AG04450 (cell line): ENCODE results near the gene FAM237B. TPM values are rescaled to one million over a fixed set of nuclear protein-coding genes. Genes with fewer than 3 reads are reported as not detected.

ENCODE experiments used
- CTCF ChIA-PET: fragments of 300-600, 350-600 bp; formaldehyde crosslinking; extraction: SDS; loops from one replicate; lab custom pipeline; 2022; ENCODE audit warnings: antibody characterized with exemption, inconsistent platforms; lab: Charles Lee
- POLR2A ChIA-PET: fragments of 350-600 bp; formaldehyde crosslinking; extraction: SDS; loops from one replicate; lab custom pipeline; 2021; ENCODE audit warnings: antibody characterized with exemption, inconsistent platforms; lab: Yijun Ruan, JAX
- DNase-seq: peaks from one replicate; pipeline ENCODE4 v3.0.0-alpha.2; 2011; ENCODE audit warnings: low read depth, low spot score
- H3K27ac ChIP-seq: one replicate; pipeline ENCODE4 v1.5.1; 2012; ENCODE audit warnings: low read depth, low read length, control low read depth
- H3K27me3 ChIP-seq: one replicate; pipeline ENCODE4 v1.6.0; 2012; ENCODE audit warnings: low read length; ENCODE audit not compliant: control insufficient read depth, insufficient read depth
- H3K4me3 ChIP-seq: 2 replicates; pipeline ENCODE4 v1.5.1; 2011; ENCODE audit warnings: mild to moderate bottlenecking, low read depth, low read length, control low read depth
- H3K9me3 ChIP-seq: 2 replicates; pipeline ENCODE4 v1.5.1; 2012; ENCODE audit warnings: low read length; ENCODE audit not compliant: control insufficient read depth, insufficient read depth
- CTCF ChIP-seq: IDR thresholded peaks from 2 replicates; pipeline ENCODE4 v1.5.1; 2011; ENCODE audit warnings: low read depth, low read length, control low read depth, inconsistent platforms
- polyA plus RNA-seq: library from polyadenylated mRNA; depleted of rRNA; stranded (reverse); fragments of >200 nt; gene quantifications from 2 replicates; pipeline ENCODE4 v1.2.3, GENCODE V29; 2011

FAM237B gene
- polyA plus RNA-seq, 1 experiment: not detected

- Histone ChIP-seq H3K4me3 (no peak overlapping the region), H3K27me3 (no peaks in the 10 kb centered on the region), H3K9me3 (no peaks in the 10 kb centered on the region), H3K27ac (no peak overlapping the region)
- ChIA-PET CTCF (interaction anchor here (0.6 to 3.1 kb wide), 3 partner anchors 10 to 114 kb away, joined by 3 to 31 read pairs (median 4); no protein-coding TSS in a partner anchor), POLR2A (no interaction called here)
- no peak for DNase-seq
- TF ChIP-seq CTCF: no peak
Measured at GRCh38 chr7:90313907-90314306, 7.2 kb downstream of the FAM237B start.

DNA sequence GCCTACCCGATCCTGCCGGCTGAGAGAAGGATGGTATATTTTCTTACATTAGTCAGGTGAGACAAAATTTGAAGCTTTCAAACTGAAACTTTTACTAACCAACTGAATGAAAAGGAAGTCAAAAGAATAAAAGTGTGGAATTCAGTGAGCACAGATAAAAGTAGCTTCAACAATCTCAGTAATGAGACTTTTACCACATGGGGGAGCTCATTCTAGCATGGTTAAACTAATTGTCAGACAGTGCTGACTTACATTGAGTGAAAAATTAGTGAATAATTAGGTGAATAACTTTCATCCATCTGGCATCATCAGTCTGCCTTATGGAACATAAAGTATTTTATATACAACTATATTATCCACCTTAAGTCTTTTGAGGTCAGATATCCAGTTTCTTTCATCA, 8.4 kb downstream of the FAM237B start:
- H3K27me3 ChIP-seq: no peaks in the 10 kb centered on the region
- H3K27ac ChIP-seq: no peak overlapping the region
- no peak for DNase-seq
- no peak overlapping the region for H3K4me3 ChIP-seq
- CTCF ChIA-PET: interaction anchor here (0.9 to 3.1 kb wide), 7 partner anchors 10 to 316 kb away, joined by 3 to 31 read pairs (median 5); no protein-coding TSS in a partner anchor
- TF ChIP-seq CTCF: peak; percentile 28; the same call in 1 of the 2 replicates
- H3K9me3 ChIP-seq: no peaks in the 10 kb centered on the region
- POLR2A ChIA-PET: no interaction called here

- ChIA-PET CTCF (interaction anchor here (3.1 kb wide), 1 partner anchor 117 kb away, joined by 31 read pairs; no protein-coding TSS in a partner anchor), POLR2A (no interaction called here)
- DNase-seq: no peak
- H3K9me3 ChIP-seq: no peaks in the 10 kb centered on the region
- no peaks in the 10 kb centered on the region for H3K27me3 ChIP-seq
- no peak overlapping the region for H3K27ac ChIP-seq
- no peak overlapping the region for H3K4me3 ChIP-seq
- TF ChIP-seq CTCF: no peak
Measured at GRCh38 chr7:90311175-90311574, 9.9 kb downstream of the FAM237B start.

- TF ChIP-seq CTCF: no peak
- Histone ChIP-seq H3K27me3 (no peaks in the 10 kb centered on the region), H3K9me3 (no peaks in the 10 kb centered on the region), H3K27ac (no peak overlapping the region), H3K4me3 (no peak overlapping the region)
- ChIA-PET POLR2A (no interaction called here), CTCF (interaction anchor here (2.1 kb wide), 1 partner anchor 117 kb away, joined by 10 read pairs; no protein-coding TSS in a partner anchor)
- DNase-seq: no peak
Measured at GRCh38 chr7:90309872-90310271, 11.2 kb downstream of the FAM237B start.

DNA sequence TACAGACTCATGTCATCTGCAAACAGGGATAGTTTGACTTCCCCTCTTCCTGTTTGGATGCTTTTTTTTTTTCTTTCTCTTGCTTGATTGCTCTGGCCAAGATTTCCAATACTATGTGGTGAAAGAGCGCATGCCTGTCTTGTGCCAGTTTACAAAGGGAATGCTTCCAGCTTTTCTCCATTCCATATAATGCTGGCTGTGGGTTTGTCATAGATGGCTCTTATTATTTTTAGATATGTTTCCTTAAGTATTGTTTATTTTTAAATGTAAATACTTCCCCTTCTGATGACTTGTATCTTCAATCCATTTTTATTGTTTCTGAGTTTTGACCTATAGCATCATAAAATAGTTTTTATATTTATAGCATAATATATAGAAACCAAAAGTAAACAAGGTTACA, 17.9 kb downstream of the FAM237B start:
- ChIA-PET CTCF (interaction anchor here (1.3 to 1.9 kb wide), 3 partner anchors 9 to 149 kb away, joined by 3 to 6 read pairs (median 4); partner anchors contain the start of gene STEAP1), POLR2A (no interaction called here)
- Histone ChIP-seq H3K27me3 (no peaks in the 10 kb centered on the region), H3K4me3 (no peak overlapping the region), H3K9me3 (no peaks in the 10 kb centered on the region), H3K27ac (no peak overlapping the region)
- DNase-seq: no peak
- TF ChIP-seq CTCF: no peak
